GM12873 (cell line): Measurements from ENCODE around the gene CADPS.

ENCODE experiments used
- TF ChIP-seq, protein P1 (sequence below): IDR thresholded peaks from 2 replicates; pipeline ENCODE4 v1.5.1; 2012; ENCODE audit warnings: low read depth, mild to moderate bottlenecking, moderate library complexity, low read length, control low read depth; ENCODE audit not compliant: insufficient read depth; ENCODE audit errors: missing control alignments

Gene CADPS

DNA sequence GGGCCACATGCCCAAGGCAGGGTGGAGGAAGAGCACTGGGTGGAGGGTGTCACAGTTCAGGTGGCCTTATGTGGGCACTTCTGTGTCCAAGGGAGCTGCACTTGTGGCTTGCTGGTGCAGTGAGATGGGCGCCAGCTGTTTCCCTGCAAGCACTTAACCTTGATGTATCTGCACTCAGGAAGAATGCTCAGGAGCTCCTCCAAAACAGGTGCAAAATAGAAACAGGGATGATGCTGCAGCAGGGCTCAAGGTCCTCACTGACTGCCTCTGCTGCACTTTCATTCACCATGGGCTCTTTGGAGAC lies 151.3 kb downstream of the CADPS start:
- TF ChIP-seq, protein P1, sequence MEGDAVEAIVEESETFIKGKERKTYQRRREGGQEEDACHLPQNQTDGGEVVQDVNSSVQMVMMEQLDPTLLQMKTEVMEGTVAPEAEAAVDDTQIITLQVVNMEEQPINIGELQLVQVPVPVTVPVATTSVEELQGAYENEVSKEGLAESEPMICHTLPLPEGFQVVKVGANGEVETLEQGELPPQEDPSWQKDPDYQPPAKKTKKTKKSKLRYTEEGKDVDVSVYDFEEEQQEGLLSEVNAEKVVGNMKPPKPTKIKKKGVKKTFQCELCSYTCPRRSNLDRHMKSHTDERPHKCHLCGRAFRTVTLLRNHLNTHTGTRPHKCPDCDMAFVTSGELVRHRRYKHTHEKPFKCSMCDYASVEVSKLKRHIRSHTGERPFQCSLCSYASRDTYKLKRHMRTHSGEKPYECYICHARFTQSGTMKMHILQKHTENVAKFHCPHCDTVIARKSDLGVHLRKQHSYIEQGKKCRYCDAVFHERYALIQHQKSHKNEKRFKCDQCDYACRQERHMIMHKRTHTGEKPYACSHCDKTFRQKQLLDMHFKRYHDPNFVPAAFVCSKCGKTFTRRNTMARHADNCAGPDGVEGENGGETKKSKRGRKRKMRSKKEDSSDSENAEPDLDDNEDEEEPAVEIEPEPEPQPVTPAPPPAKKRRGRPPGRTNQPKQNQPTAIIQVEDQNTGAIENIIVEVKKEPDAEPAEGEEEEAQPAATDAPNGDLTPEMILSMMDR, result no peak

DNA sequence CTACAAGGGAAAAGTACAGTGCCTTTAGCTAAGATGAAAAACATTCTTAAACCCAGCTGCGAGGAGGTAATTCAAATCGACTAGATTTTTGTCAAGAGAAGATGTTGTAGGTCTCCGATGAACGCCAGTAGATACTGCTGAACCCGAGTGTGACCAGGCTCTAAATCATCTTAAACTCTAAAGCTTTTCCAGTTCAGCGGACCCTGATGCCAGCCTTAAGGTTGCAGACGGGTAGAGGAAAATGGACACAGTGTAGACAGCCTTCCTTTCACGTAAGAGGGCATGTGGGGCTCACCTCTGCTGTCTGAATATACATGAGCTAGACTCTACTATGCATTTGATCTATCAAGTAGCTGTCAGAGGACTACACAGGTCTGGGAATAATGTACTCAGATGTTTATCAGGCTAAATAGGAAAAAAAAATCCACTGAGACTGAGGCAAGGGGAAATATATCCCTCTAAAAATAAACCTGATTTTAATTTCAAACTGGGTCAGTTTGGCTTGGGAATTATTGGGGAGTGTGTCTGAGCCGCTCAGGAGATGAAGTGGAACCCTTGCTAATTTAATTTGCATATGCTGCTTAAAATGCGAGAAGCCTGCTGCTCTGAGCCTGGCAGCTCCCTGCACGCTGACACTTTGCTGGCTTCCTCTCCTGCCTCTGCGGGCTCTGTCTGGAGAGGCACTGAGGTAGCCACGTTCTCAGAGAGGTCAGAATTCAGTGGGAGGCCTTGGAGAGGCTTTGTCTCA lies 151.9 kb downstream of the CADPS start:
- TF ChIP-seq, protein P1, result no peak

DNA sequence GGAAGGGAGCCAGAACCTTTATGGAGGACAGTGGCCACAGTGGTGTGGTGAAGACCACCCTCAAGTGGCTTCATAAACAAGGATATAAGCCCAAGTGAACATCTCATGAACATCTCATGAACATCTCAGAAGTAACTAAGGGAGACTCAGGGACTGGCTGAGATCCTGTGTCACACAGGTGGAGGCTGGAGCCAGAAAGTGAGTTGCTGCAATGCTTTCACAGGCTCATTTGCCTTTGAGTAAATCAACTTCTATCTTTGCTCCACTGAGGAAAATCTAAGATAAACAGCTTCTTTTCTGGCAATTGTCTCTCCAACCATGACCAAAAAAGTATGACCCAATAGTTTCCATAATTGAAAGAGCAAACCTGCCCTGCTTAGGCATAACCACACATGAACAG lies 152.9 kb downstream of the CADPS start:
- TF ChIP-seq, protein P1, result no peak

DNA sequence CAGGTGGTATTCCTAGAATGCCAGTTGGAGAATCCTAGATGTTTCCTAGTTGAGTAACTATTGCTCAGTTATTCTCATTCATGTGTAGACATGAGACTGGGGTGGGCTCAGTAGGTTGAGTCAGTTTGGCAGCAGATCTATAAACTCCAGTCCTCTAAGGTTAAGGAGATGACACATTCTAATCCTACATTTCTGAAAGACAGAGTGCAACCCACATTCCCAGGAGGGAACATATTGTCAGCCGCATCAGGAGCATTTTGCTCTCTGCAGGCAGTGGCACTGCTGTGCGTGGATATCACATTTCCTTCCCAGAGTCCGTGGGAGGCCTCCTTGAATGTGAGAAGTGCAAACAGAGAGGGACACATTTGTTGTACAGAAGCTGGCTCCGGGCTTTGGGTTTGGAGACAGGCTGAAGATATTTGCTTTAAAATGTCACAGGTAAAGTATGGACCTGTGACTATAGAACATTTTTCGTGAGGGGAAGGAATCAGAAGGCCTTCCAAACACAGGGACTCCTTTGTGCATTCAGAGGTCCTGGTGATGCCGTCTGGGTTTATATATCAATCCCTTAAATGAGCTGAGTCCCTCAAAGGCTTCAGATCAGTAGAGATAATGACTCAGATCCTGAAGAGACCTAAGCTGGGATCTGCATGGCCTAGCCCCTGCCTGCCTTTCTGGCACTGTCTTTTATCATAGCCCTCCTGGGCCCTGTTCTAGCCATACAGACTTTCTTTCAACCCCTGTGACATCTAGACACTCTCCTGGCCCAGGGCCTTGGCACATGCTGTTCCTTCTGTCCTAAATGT lies 156.5 kb downstream of the CADPS start:
- TF ChIP-seq, protein P1, result no peak

DNA sequence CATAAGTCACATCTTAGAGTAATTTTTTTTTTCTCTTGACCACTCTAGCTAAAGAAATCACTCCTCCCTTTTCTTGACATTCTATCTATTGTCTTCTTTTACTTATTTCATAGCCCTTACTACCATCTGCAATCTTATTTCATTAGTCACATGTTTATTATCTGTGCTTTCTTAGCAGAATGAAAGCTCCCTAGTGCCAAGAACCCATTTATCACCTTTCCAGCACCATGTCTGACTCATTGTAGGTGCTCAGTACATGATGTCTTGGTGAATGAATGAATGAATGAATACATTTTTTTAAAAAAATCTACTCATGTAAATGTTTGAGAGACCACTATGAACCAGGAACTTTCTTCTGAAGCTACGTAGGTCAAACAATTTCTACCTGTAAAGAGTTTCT lies 157.2 kb downstream of the CADPS start:
- TF ChIP-seq, protein P1, result no peak

DNA sequence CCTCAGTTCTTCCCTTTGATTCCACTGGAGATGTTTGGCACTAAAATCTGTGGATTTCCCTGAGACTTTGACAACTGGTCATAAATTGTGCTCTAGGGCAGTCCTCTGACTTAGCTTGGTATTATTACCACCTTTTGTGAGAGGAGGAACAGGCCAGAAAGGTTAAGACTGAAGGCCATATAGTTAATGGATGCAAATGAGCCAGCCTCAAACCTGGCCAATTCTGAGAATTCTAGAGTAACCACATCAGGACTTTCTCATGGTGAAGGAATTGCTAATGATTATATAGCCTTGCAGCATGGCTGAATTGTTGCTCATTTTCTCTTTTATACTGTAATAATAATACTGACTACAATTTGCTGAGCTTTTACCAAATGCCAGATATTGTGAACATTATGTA lies 162.5 kb downstream of the CADPS start:
- TF ChIP-seq, protein P1, result no peak

DNA sequence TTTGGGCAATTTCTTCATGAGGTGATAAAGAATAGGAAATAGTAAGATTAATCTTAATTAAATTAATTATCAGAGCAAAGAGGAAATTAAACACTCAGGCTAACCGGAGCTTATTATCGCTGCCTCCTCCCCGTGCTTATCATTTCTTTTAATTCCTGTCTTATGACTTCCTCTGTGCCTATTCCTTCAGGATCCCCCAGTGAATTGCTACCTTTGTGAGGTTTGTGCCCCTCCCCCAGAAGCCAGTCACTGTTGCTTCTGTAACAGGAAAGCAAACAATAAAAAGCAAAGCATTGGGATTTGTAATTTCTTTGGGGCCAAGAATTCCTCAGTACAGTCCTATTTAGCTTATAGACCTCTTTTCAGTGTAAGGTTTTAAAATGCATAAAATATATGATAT lies 164.5 kb downstream of the CADPS start:
- TF ChIP-seq, protein P1, result no peak
